GM10266 (cell line): Measurements from ENCODE around the gene DNM3.
"Not testable (repeated sequence)": the region's sequence is repeated elsewhere in the genome, so short reads cannot be mapped to it uniquely, and the experiment has no call there.

ENCODE experiments used
- DNase-seq: peaks from one replicate; pipeline ENCODE4 v3.0.0; 2012; ENCODE audit errors: extremely low spot score
- TF ChIP-seq, protein P1 (sequence below): IDR thresholded peaks from 2 replicates; pipeline ENCODE4 v1.5.1; 2012; ENCODE audit warnings: mild to moderate bottlenecking, low read depth; ENCODE audit not compliant: control insufficient read depth, insufficient read depth; ENCODE audit errors: missing control alignments

The DNM3 gene

DNA sequence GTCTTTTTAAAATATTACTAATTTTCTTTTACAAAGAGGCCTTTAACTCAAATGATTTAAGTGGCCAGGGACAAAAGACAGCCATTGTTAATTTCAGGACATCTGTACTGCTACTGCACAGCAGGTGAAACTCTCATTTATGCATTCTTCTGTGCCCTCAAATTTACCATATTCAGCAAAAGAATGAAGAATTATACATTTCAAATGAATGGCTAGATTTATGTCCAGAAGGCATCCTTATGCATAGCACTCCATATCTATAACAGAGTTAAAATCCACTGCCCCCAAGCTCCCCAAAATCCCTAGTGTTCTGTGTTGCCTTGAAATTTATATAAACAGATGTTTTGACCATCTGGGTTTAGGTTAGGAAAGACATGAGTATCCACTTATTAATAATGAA is 202.6 kb downstream of the DNM3 start:
- no peak for DNase-seq
- TF ChIP-seq, protein P1, sequence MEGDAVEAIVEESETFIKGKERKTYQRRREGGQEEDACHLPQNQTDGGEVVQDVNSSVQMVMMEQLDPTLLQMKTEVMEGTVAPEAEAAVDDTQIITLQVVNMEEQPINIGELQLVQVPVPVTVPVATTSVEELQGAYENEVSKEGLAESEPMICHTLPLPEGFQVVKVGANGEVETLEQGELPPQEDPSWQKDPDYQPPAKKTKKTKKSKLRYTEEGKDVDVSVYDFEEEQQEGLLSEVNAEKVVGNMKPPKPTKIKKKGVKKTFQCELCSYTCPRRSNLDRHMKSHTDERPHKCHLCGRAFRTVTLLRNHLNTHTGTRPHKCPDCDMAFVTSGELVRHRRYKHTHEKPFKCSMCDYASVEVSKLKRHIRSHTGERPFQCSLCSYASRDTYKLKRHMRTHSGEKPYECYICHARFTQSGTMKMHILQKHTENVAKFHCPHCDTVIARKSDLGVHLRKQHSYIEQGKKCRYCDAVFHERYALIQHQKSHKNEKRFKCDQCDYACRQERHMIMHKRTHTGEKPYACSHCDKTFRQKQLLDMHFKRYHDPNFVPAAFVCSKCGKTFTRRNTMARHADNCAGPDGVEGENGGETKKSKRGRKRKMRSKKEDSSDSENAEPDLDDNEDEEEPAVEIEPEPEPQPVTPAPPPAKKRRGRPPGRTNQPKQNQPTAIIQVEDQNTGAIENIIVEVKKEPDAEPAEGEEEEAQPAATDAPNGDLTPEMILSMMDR, result no peak

DNA sequence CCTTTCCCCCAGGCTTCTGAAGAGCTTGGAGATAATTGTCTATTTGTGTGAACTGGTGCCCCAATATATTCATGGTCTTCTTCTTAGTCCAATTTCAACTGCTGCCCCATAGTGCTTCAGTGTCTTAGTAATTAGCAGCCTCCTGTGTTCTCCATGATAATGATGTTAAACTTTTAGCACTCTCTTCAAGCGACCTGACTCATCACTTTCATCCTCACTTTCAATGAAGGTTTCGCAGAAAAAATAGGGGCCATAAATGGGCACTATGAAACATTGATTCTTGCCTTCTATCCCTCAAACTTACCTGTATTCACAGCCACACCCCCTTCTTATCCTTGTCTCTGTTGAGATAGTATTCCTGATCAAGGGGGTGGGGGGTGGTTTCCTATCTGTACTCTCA is 210.6 kb downstream of the DNM3 start:
- TF ChIP-seq, protein P1, result no peak
- DNase-seq, result no peak

DNA sequence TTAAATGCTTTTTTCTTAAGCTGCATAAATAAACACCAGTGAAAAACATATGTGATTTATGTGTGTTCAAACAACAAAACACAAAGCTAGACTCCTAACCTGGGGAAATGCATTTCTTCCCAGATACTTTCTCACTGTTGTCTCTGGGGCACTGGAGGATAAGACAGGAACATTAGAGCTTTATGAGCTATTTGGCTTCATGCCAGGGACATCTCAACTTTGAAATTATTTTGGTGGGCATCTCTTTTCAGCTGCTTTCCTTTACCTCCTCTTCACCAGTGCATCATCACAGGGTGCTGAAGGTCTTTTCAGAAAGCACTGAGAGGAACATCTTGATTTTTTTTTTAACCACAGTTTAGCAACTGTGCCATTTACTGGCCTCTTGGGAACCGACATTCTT is 212.9 kb downstream of the DNM3 start:
- no peak for DNase-seq
- TF ChIP-seq, protein P1, result no peak

DNA sequence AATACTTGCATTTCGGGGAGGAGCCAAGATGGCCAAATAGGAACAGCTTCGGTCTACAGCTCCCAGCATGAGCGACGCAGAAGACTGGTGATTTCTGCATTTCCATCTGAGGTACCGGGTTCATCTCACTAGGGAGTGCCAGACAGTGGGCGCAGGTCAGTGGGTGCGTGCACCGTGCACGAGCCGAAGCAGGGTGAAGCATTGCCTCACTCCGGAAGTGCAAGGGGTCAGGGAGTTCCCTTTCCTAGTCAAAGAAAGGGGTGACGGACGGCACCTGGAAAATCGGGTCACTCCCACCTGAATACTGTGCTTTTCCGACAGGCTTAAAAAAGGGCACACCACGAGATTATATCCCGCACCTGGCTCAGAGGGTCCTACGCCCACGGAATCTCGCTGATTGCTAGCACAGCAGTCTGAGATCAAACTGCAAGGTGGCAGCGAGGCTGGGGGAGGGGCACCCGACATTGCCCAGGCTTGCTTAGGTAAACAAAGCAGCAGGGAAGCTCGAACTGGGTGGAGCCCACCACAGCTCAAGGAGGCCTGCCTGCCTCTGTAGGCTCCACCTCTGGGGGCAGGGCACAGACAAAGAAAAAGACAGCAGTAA is 214.6 kb downstream of the DNM3 start:
- not testable (repeated sequence) for DNase-seq

DNA sequence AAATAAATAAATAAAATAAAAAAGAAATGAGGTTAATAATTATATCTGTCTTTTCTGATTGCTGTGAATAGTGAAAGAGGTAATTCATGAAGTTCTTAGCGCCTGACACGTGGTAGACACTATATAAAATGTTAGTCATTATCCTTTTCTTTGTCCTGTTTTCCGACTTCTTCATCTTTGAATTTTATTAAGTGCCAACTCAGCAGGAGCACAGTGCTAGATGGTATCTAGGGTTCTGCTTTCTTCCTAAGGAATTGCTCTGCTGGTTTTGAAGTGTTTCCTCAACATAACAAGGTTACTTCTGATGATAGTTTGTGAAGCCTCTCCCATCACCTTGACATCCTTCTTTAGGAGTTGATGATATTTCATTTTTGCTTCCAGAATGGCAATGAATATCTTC is 227.0 kb downstream of the DNM3 start:
- DNase-seq, result no peak
- TF ChIP-seq, protein P1, result no peak

DNA sequence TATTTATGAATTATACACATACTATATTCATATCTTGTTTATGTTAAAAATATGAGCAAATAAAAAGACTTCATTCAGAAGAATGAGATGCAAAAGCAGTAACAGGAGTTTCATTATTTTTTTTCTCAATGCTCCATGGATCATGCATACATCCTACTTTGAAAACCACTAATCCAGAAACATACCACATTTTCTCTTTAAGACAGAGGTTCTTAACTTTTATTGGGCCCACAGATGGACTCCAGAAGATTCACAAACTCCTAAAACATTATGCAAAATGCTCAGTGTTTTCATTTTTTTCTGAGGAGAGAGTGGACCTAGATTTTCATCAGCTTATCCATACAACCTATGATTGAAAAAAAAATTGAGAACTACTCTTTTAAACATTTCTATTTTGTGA is 227.8 kb downstream of the DNM3 start:
- TF ChIP-seq, protein P1, result no peak
- DNase-seq, result no peak

DNA sequence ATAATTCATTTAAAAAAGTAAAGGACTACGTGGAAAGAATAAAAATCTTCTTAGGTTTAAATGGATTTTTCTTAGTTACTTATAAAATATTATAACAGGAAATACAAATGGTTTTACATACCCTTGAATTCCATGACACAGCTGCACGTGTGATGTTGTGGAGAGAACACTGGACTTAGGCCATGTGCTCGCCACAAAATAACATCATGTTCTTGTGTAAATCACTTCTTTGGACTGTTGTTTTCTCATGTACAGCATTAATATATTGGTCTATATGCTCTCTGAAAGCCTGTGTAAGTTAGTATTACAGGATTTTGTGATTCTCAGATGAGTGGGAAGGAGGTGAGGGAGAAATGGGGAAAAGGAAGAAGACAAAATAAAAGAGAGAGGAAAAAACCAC is 228.2 kb downstream of the DNM3 start:
- DNase-seq, result no peak

More for the DNA sequence above, 228.2 kb downstream of the DNM3 start:
- TF ChIP-seq, protein P1, result no peak
